Esophagus mucosa (tissue), 1 donor: Measurements from ENCODE around the gene DCTD. TPM values are rescaled to one million over a fixed set of nuclear protein-coding genes. Genes with fewer than 3 reads are reported as not detected.
"Not testable (repeated sequence)": the region's sequence is repeated elsewhere in the genome, so short reads cannot be mapped to it uniquely, and the experiment has no call there.

Source experiments
- ATAC-seq: fragments of 200-7000 bp; cut with Tn5 transposase; one replicate; pipeline ENCODE4 v1.9.1; 2020
- total RNA-seq: library from RNA; stranded (reverse); gene quantifications from one replicate; pipeline ENCODE4 v1.2.4, GENCODE V29; 2023
- donor health status: DM: yes; HTN: yes; CAD: no.

DCTD gene
- total RNA-seq, 1 donor from 2014 or later = 72.1 TPM

GRCh38 chr4:182920676-182921075 lies 3.5 kb upstream of the DCTD start:
- no peak for ATAC-seq

- no peak for ATAC-seq
These were observed 1.7 kb upstream of the DCTD start for GRCh38 chr4:182918791-182919302.

- no peak for ATAC-seq
These were observed 940 bp upstream of the DCTD start for GRCh38 chr4:182918044-182918607.

- ATAC-seq = peak; percentile 69
These were observed 554 bp downstream of the DCTD start for GRCh38 chr4:182916483-182917181.

- ATAC-seq = no peak
These were observed 2.8 kb downstream of the DCTD start for GRCh38 chr4:182914357-182914756.

GRCh38 chr4:182913621-182914020 lies 3.6 kb downstream of the DCTD start:
- ATAC-seq = no peak

- no peak for ATAC-seq
These were observed 4.2 kb downstream of the DCTD start for GRCh38 chr4:182913036-182913435.

GRCh38 chr4:182908124-182908523 lies 9.1 kb downstream of the DCTD start:
- no peak for ATAC-seq

- ATAC-seq = no peak
These were observed 9.8 kb downstream of the DCTD start for GRCh38 chr4:182907396-182907795.

- no peak for ATAC-seq
These were observed 10.4 kb downstream of the DCTD start for GRCh38 chr4:182906786-182907185.

- ATAC-seq = no peak
These were observed 12.1 kb downstream of the DCTD start for GRCh38 chr4:182905038-182905437.

- ATAC-seq = no peak
These were observed 12.9 kb downstream of the DCTD start for GRCh38 chr4:182904211-182904761.

GRCh38 chr4:182903013-182903412 lies 14.2 kb downstream of the DCTD start:
- ATAC-seq = no peak

- ATAC-seq = no peak
These were observed 15.8 kb downstream of the DCTD start for GRCh38 chr4:182901337-182901736.

GRCh38 chr4:182900021-182900420 lies 17.2 kb downstream of the DCTD start:
- not testable (repeated sequence) for ATAC-seq

GRCh38 chr4:182898479-182898799 lies 18.7 kb downstream of the DCTD start:
- ATAC-seq = no peak

GRCh38 chr4:182897601-182898478 lies 19.3 kb downstream of the DCTD start:
- no peak for ATAC-seq

GRCh38 chr4:182896421-182896820 lies 20.8 kb downstream of the DCTD start:
- no peak for ATAC-seq

- no peak for ATAC-seq
These were observed 21.3 kb downstream of the DCTD start for GRCh38 chr4:182895791-182896292.

GRCh38 chr4:182894681-182895275 lies 22.4 kb downstream of the DCTD start:
- ATAC-seq = no peak

- ATAC-seq = no peak
These were observed 23.6 kb downstream of the DCTD start for GRCh38 chr4:182893474-182894080.

GRCh38 chr4:182893047-182893446 lies 24.1 kb downstream of the DCTD start:
- no peak for ATAC-seq
